Inferior parietal cortex (tissue), 1 donor: Measurements from ENCODE around the gene AFF3.
"Not testable (repeated sequence)": the region's sequence is repeated elsewhere in the genome, so short reads cannot be mapped to it uniquely, and the experiment has no call there.

Experiments
- DNase-seq: peaks from one replicate; pipeline ENCODE4 v3.0.0-alpha.2; 2016; ENCODE audit errors: extremely low spot score

AFF3 gene

GRCh38 chr2:99554871-99555270, 587.5 kb downstream of the AFF3 start:
- DNase-seq, result no peak

- DNase-seq, result no peak
These were observed 588.2 kb downstream of the AFF3 start for GRCh38 chr2:99554238-99554637.

- DNase-seq, result no peak
These were observed 589.9 kb downstream of the AFF3 start for GRCh38 chr2:99552529-99552928.

GRCh38 chr2:99550368-99550767, 592.0 kb downstream of the AFF3 start:
- no peak for DNase-seq

GRCh38 chr2:99545604-99546003, 596.8 kb downstream of the AFF3 start:
- no peak for DNase-seq

- no peak for DNase-seq
These were observed 597.3 kb downstream of the AFF3 start for GRCh38 chr2:99545066-99545465.

GRCh38 chr2:99544608-99545007, 597.8 kb downstream of the AFF3 start:
- DNase-seq, result no peak

- no peak for DNase-seq
These were observed 599.1 kb downstream of the AFF3 start for GRCh38 chr2:99543247-99543646.

- no peak for DNase-seq
These were observed 604.4 kb downstream of the AFF3 start for GRCh38 chr2:99537910-99538485.

GRCh38 chr2:99524056-99524455, 618.3 kb downstream of the AFF3 start:
- no peak for DNase-seq

- DNase-seq, result no peak
These were observed 620.2 kb downstream of the AFF3 start for GRCh38 chr2:99522157-99522556.

GRCh38 chr2:99520813-99521212, 621.6 kb downstream of the AFF3 start:
- DNase-seq, result no peak

- no peak for DNase-seq
These were observed 622.2 kb downstream of the AFF3 start for GRCh38 chr2:99520195-99520594.

GRCh38 chr2:99514357-99514756, 628.0 kb downstream of the AFF3 start:
- no peak for DNase-seq

GRCh38 chr2:99512181-99512591, 630.2 kb downstream of the AFF3 start:
- DNase-seq, result no peak

- DNase-seq, result no peak
These were observed 633.0 kb downstream of the AFF3 start for GRCh38 chr2:99509387-99509786.

GRCh38 chr2:99507937-99508818, 634.2 kb downstream of the AFF3 start:
- peak; percentile 23 for DNase-seq

- no peak for DNase-seq
These were observed 637.4 kb downstream of the AFF3 start for GRCh38 chr2:99504844-99505584.

- DNase-seq, result not testable (repeated sequence)
These were observed 638.6 kb downstream of the AFF3 start for GRCh38 chr2:99503662-99504416.

- no peak for DNase-seq
These were observed 646.4 kb downstream of the AFF3 start for GRCh38 chr2:99496021-99496420.
